HG02884 (cell line): ENCODE measurements around the gene SLC34A2.
"Not testable (repeated sequence)": the region's sequence is repeated elsewhere in the genome, so short reads cannot be mapped to it uniquely, and the experiment has no call there.

Source experiments
- ATAC-seq: cut with Tn5 transposase; IDR thresholded peaks from one replicate; pipeline ENCODE4 v1.9.1; 2021; ENCODE audit warnings: mild to moderate bottlenecking, moderate library complexity; ENCODE audit not compliant: unreplicated experiment

The SLC34A2 gene, protein sequence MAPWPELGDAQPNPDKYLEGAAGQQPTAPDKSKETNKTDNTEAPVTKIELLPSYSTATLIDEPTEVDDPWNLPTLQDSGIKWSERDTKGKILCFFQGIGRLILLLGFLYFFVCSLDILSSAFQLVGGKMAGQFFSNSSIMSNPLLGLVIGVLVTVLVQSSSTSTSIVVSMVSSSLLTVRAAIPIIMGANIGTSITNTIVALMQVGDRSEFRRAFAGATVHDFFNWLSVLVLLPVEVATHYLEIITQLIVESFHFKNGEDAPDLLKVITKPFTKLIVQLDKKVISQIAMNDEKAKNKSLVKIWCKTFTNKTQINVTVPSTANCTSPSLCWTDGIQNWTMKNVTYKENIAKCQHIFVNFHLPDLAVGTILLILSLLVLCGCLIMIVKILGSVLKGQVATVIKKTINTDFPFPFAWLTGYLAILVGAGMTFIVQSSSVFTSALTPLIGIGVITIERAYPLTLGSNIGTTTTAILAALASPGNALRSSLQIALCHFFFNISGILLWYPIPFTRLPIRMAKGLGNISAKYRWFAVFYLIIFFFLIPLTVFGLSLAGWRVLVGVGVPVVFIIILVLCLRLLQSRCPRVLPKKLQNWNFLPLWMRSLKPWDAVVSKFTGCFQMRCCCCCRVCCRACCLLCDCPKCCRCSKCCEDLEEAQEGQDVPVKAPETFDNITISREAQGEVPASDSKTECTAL

DNA sequence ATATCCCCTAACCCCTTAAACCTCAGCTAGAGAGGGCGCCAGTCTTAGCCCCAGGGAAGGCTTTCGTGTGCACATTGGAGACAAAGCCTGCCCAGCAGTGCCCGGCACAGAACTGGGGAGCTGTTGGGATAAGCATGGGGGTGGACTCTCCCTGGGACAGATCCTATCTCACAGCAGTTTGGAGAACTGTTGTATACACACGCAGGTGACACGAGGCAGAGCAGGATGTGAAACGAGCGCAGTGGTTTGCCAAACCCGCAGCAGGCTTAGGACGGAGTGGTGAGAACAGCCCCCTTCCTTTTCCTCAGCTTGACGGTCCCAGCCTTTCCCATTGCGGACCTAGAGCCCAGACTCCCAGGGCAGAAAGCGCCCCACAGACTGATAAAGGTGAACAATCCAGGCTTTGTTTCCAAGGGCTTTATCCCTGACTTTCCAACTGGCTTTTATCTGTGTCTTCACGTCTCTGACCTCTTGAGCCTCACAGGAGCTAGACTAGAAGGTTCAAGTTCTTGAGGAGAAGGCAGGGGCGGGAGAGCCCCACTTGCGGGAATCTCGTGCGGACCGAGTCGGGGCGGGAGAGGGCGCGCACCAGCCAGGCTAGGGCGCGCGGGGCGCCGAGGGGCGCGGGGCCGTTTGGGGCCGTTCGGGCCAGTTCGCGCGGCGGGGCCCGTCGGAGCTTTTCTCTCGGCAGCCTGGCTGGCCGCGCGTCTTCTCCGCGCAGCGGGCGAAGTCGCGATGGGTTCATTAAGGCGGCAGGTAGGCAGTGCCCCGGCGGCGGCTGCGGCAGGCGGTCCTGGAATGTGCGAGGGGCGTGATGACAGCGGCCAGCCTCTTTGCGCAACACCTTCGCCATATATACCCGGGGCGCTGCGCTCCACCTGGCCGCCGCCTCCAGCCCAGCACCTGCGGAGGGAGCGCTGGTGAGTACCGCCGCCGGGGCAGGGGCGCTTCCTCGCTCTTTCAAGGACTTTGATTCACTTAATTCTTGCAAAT is at the start of gene SLC34A2:
TSS of gene SLC34A2 (plus strand) at position 881 of the 993 bp plus-strand sequence. CDS start 6,650 bp downstream, outside the sequence.
- no peak for ATAC-seq

DNA sequence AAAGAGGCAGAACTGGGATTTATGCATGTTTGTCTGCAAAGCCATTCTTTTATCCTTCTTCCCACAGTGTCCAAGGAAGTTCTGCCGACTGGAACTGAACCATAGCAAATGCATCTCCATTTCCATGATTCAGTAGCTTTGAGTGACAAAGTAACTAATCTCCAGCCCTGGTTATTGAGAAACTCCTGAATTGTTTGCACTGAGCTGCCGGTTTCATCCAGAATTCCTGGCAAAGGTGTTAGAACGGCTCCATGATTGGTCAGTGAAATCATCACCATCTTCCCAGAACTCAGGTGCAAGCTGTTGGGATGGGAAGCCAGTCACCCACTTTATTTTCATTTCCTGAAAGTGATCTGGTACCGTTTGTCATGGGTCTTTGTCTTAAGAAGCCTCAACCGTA is 47.0 kb upstream of the SLC34A2 start:
- no peak for ATAC-seq

DNA sequence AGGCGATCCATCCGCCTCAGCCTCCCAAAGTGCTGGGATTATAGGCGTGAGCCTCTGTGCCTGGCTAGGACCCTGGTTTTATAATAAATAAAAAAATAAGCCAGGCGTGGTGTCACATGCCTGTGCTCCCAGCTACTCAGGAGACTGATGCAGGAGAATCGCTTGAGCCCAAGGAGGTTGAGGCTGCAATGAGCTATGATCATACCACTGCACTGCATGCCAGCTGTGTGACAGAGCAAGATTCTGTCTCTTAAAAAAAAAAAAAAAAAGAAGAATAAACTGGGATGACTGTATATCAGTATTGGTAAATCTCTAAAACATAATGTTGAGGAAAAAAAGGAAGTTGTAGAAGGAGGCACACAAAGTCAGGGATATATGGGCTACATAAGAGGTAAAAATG is 45.7 kb upstream of the SLC34A2 start:
- ATAC-seq = no peak

DNA sequence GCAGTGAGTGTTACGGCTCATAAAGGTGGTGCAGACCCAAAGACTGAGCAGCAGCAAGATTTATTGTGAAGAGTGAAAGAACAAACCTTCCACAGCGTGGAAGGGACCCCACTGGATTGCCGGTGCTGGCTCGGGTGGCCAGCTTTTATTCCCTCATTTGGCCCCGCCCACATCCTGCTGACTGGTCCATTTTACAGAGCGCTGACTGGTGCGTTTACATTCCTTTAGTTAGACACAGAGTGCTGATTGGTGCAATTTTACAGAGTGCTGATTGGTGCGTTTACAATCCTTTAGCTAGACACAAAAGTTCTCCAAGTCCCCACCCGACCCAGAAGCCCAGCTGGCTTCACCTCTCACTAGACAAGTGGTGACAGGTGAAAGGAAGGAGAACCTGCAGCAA is 42.0 kb upstream of the SLC34A2 start:
- ATAC-seq = not testable (repeated sequence)

DNA sequence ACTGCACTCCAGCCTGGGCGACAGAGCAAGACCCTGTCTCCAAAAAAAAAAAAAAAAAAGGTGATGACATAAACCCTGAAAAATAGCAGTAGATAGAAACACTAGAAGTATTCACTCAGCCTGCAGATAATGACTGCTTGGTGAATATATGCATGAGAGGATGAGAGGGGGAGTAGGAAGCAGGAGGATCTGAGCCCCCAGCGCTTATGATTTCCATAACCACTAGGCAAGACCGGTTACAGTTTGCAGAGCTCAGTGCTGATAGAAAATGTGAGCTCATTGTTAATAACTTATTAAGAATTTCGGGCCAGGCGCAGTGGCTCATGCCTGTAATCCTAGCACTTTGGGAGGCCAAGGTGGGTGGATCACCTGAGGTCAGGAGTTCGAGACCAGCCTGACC is 40.8 kb upstream of the SLC34A2 start:
- no peak for ATAC-seq

DNA sequence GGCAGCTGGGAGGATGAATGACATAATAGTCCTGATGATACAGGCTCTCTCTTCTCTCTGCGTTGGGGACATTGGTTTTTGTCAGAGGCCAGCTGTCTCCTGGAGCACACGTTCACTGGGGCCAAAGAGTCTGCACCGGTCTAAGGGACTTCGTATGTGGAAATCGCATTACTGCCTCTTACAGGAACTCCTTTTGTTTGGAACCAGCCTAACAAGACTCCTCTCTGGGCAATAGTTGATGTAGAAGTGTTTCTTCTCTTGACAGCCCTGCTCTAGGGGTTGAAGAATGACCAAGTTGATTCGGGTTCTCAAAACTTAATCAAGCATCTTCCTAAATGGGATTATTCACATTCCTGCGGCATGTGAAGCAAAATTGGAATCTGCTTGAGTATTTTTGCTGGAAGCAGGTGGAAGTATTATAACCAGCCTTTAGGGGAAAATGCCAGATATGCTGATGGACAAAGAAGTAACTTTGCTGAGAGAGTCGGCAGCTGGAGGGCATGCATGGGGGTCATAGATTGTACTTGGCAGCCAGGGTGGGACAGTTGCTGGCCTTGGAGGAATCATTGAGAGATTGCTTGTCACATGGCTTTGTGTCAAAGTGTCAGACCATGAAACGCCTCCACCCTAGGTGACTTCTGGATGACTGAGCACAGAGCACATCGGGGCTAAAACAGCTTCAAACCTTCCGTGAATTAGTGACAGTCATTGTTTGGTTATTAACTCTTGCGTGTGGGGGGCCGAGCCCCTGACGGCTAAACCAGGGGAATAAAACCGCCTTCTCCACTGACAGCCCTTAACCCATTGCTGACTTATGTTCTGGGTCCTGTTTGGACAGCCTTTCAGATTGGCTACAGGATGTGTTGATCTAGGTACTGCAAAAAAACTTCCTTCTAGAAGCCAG is 34.4 kb upstream of the SLC34A2 start:
- ATAC-seq = no peak

DNA sequence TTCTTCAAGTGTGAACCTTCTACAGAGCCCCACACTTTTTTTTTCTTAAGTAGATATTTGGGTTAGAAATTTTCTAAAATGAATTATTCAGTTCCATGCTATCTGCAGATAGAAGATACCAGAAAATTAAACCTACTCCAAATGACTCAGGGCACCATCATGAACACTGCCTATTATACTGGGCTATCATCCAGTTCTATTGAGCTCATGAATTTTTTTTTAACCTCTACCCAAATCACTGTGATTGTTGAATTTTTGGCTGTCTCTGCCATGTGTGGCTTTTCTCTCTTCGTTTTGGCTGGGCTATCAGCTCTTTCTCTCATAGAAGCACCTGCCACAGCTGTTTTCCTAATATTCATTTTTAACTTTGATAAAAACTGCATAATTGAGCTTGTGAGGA is 31.0 kb upstream of the SLC34A2 start:
- no peak for ATAC-seq

DNA sequence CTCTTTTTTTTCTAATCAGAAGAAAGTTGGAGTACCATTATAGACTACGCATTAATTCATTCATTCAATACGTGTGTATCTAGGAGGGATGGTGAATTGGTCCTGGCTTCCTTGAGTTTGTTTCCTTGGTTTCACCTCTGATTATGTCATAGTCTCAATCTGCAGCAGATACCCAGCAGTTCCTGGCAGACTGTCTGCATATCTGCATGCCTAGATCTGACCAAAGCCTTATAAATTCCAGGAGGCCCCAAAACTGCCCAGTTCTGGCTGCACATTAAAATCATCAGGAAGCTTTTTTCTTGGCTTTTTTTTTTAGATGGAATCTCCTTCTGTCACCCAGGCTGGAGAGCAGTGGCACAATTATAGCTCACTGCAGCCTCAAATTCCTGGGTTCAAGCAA is 27.2 kb upstream of the SLC34A2 start:
- no peak for ATAC-seq

DNA sequence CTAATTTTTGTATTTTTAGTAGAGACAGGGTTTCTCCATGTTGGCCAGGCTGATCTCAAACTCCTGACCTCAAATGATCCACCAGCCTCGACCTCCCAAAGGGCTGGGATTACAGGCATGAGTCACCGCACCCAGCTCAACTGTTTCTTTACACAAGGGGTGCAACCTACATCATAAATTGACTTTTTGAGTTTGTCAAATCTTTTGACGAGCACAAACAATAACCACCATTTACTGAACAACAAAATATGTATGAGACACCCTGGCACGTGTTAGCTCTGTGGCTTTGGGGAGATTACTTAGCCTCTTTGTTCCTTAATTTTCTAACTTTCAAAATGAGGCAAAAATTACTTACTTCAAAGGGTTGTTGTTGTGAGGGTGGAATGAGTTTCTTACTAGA is 23.5 kb upstream of the SLC34A2 start:
- ATAC-seq = no peak

DNA sequence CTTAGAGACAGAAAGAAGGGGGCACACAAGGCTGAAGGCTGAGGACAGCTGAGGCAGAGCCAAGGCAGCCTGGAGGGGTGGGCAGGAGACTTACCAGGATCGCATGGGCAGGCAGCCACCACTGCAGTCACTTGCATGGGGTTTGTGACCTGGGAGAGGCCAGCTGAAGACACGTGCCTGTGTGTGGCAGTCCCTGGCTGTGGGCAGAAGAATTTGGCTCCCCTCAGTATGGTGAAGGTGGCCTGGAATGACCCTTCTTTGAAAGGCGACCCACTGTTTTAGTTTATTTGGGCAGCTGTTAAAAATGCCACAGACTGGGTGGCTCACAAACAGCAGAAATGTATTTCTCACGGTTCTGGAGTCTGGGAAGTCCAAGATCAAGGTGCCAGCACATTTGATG is 22.1 kb upstream of the SLC34A2 start:
- ATAC-seq = no peak

DNA sequence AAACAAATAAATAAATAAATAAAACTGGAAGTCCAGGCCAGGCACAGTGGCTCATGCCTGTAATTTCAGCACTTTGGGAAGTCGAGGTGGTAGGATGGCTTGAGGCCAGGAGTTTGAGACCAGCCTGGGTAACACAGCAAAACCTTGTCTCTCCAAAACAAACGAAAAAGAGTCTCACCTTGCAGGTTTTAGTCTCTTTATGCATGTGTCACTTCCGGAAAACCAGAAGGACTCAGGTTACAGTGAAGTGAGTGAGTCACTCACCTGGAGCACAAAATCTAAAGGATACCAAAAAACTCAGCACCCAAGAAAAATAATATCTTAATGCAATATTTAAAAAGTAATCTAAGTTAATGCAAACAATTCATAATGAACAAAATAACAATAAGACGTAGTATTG is 20.1 kb upstream of the SLC34A2 start:
- no peak for ATAC-seq

DNA sequence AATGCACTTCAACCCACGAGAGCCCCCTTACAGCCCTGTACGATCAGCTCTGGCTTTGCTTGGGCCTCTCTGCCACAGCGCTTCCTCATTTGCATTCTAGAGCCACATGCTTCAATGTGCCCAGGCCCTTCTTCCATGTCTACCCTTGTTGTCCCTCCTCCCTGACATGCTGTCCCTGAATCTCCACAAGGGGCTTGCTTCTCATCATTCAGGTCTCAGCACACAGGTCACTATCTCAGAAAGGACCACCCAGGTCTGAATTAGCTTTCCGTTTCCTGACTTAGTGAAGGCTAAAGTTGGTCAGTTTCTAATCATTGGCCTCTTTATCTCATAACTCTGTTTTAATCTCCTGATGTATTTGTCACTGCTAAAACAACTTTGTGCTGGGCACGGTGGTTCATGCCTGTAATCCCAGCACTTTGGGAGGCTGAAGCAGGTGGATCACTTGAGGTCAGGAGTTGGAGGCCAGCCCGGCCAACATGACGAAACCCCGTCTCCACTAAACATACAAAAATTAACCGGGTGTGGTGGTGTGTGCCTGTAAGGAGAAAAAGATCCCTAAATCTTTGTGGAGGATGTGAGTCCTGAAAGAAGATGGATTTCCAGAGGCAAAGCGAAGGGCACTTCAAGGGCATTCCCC is 17.9 kb upstream of the SLC34A2 start:
- no peak for ATAC-seq

DNA sequence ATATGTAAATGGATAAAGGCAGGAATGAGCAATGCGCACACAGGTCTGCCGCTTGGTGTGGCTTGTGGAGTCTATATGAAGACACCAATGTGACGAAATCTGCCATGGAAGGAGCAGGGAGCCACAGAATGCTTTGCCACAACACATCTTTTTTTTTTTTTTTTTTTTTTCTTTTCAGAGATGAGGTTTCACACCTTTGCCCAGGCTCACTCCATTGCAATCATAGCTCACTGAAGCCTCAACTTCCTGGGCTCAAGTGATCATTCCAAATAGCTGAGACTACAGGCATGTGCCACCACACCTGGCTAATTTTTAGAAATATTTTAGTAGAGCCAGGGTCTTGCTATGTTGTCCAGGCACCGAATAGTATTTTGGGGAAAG is 17.4 kb upstream of the SLC34A2 start:
- ATAC-seq = no peak

DNA sequence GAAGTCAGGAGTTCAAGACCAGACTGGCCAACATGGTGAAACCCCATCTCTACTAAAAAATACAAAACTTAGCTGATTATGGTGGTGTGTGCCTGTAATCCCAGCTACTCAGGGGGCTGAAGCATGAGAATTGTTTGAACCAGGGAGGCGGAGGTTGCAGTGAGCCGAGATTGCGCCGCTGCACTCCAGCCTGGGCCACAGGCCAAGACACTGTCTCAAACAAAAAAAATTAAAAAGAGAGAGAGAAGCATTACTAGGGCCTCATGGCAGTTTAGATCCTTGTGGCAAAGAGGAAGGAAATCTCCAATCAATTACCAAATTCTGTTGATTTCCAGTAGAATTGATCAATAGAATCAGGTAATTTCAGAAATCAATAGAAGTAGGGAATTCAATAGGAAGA is 16.8 kb upstream of the SLC34A2 start:
- ATAC-seq = no peak

DNA sequence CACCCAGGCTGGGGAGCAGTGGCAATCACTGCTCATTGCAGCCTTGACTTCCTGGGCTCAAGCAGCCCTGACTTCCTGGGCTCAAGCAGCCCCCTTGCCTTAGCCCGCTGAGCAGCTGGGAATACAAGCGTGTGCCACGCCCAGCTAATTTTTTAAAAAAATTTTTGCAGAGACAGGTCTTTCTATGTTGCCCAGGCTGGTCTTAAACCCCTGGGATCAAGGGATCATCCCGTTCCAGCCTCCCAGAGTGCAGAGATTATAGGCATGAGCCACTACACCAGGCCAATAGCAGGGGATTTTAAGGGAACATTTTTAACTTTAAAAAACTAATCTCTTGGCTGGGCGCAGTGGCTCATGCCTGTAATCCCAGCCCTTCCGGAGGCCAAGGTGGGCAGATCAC is 5.3 kb upstream of the SLC34A2 start:
- no peak for ATAC-seq

DNA sequence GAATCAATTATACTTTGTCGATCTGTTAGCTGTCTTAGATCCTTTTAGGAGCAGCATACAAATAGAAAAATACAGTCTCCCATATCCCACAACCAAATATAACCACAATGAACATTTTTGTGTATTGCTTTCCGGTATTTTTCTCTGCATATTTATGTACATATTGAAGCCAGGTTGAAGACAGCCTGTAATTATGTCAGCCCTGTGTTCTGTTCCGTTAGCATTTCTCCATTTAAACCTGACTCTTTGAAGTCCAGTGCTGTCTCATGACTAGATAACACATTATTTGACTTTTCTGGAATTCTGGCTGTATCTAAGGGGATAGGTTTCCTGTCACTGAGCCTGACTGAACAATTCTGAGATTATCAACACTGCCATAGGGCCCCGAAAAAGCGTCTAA is 4.0 kb upstream of the SLC34A2 start:
- ATAC-seq = no peak

DNA sequence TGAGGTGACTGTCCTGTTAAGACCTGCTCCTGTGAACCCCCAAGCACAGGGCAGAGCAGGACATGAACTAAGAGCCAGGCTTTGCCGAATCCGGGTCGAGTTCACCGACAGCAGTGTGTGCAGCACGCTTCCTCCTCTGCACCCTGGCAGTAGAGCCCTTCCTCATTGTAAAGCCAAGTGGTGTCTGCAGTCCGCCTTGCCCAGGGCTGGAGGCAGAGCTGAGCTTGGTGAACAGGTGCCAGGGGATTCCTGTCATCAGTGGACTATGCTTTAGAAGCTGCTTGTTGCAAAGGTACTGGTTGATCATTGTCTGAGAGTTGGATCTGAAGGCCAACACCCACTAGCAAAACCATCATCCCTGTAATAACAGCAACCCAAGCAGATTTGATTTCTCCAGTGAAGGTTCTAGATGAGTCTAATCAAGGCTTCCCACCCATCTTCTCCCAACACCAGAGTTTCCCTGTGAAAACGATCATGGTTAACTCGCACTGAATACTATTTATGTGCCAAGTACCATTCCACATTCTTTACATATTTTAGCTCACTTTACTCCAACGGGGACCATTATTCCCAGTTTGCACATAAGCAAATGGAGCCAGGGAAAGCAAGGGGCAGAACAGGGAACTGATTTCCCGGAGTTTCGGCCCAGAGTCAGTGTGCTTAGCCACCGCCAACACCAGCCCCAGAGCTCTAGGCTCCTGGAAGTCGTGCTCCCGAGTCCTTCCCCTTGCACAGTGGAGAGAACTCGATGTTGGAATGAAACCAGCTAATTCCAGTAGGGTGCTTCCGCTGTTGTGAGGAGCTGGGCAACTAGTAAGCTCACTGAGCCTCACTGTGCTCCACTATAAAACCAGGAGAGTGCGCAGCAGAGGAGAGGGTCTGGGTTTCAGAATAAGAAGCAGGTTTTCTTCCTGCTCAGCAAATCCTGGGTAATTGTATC is 1.4 kb upstream of the SLC34A2 start:
- ATAC-seq = no peak

DNA sequence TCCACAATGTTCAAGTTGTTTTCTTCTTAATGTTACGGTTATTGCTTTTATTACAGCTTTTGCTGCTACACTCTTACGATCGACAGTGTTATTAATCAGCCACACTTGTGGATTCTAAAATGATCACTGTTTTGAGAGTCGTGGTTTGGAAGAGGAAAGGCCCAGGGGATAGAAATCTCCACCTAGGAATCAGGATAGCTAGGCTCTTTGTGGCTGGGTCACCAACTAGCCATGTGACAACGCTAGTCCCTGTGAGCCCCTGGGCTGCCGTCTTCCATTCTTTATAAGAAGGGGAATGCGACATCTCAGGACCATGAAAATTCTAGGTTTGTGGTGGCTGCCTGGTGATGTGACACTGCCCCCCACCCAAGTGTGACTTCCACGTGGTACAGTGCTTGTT is 380 bp downstream of the SLC34A2 start:
- ATAC-seq = no peak

DNA sequence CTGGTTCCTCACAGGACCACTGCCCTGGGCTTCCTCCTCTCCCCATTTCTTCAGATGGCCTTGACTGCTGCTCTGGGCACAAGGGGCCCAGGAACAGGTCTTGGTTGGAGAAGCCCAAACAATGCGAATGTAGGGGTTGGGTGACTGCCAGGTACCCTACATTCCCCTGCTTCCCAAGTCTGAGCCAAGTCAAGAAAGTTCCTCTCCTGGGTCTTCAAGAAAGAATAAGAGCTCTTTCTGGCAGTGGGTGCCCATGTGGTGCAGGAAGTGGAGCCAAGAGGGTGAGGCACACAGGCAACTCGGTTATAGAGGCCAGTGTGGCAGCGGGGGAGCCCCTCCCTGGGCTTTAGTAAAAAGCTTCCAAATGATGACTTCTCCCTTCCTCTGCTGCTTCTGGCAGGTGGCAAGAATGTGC is 2.7 kb downstream of the SLC34A2 start:
- no peak for ATAC-seq
